ENCODE measurements around the gene COQ4. TPM values are rescaled to one million over a fixed set of nuclear protein-coding genes. Genes with fewer than 3 reads are reported as not detected.

COQ4 gene
- polyA plus RNA-seq, 1 of the 3 experiments (the other 2 are of a cell fraction) = 57.2 TPM

GRCh38 chr9:128361986-128362646 lies 39.5 kb downstream of the COQ4 start (continued):
- TF ChIP-seq MAX (IDR thresholded peaks at IDR 0.05; ENCODE audit: low read depth) = peak; percentile 54; the same call in 1 of the 2 replicates
- no peak for TF ChIP-seq TAF1 (IDR thresholded peaks at IDR 0.05; ENCODE audit: borderline replicate concordance, low read depth, low read length)
- TF ChIP-seq FOSL2 (IDR thresholded peaks at IDR 0.05; ENCODE audit: borderline replicate concordance, low read depth) = no peak
- TF ChIP-seq USF1 (IDR thresholded peaks at IDR 0.05; ENCODE audit: borderline replicate concordance, low read depth) = no peak; the same call in 1 of the 2 replicates
- no peak for TF ChIP-seq PBX3 (IDR thresholded peaks at IDR 0.05)
- TF ChIP-seq NFIC (IDR thresholded peaks at IDR 0.05; ENCODE audit: borderline replicate concordance) = peak; percentile 33; the same call in 1 of the 2 replicates
- no peak for TF ChIP-seq GABPA (IDR thresholded peaks at IDR 0.05; ENCODE audit: low read depth)
- TF ChIP-seq RFX5 (IDR thresholded peaks at IDR 0.05; ENCODE audit: low read length) = no peak
- peak; percentile 44; the same call in 1 of the 2 replicates for TF ChIP-seq MXI1 (IDR thresholded peaks at IDR 0.05; ENCODE audit: low read depth, low read length)
- no peak; the same call in 1 of the 2 replicates for TF ChIP-seq NRF1 (IDR thresholded peaks at IDR 0.05; ENCODE audit: low read depth, low read length)

- WGBS (ENCODE audit: low lambda C conversion rate) = 83% methylated on average over 2 of the region's 3 CpGs
- Histone ChIP-seq H3K36me3 (replicated peaks in 1 of 2; ENCODE audit: control insufficient read depth in 1 of 2, insufficient read depth in 2 of 2, low read length in 1 of 2) (no peaks in the 10 kb centered on the region), H3K9me2 (no peaks in the 10 kb centered on the region), H3K4me2 (peak overlapping the region; percentile 87; the same call in 1 of the 2 replicates), H3K4me3 (ENCODE audit: low read depth in 2 of 2, low read length in 1 of 2) (no peak overlapping the region), H3F3A (replicated peaks; ENCODE audit: insufficient read depth) (peaks cover 12% of the 10 kb centered on the region), H4K20me1 (ENCODE audit: insufficient read depth) (no peaks in the 10 kb centered on the region), H3K9ac (no peak overlapping the region), H3K27ac (ENCODE audit: low read depth in 2 of 2, low read length in 1 of 2) (peak overlapping the region in 1 of 2 experiments; percentile 29; a peak in 1 of 4 replicates), H3K27me3 (ENCODE audit: insufficient read depth) (no peaks in the 10 kb centered on the region), H3K79me2 (ENCODE audit: insufficient read depth) (no peaks in the 10 kb centered on the region), H2AFZ (ENCODE audit: low read depth) (no peak overlapping the region), H3K4me1 (ENCODE audit: control insufficient read depth in 1 of 2, insufficient read depth in 2 of 2, low read depth in 1 of 2, low read length in 1 of 2) (peaks cover 7 to 8% of the 10 kb centered on the region in 2 experiments; a peak in 2 of 4 replicates), H3K9me3 (no peaks in the 10 kb centered on the region)
- POLR2A ChIA-PET = interaction anchor here (1.8 to 2.7 kb wide), 2 partner anchors 8 to 57 kb away, joined by 7 to 11 read pairs; partner anchors contain the start of genes CERCAM and URM1
- CTCF ChIA-PET = interaction anchor here (0.6 to 4.1 kb wide), 31 partner anchors 9 to 241 kb away, joined by 3 to 113 read pairs (median 4); partner anchors contain the start of genes CERCAM, ODF2 and URM1
- no peak for TF ChIP-seq TAF1 (IDR thresholded peaks at IDR 0.05; ENCODE audit: borderline replicate concordance, low read depth, low read length)
- TF ChIP-seq IRF3 (IDR thresholded peaks at IDR 0.05; ENCODE audit: low read depth, low read length) = no peak
- no peak for TF ChIP-seq RXRA (IDR thresholded peaks at IDR 0.05; ENCODE audit: borderline replicate concordance, low read depth)
- no peak for TF ChIP-seq RAD21 (IDR thresholded peaks at IDR 0.05; ENCODE audit: low read length)
- TF ChIP-seq SMC3 (IDR thresholded peaks at IDR 0.05; ENCODE audit: low read depth, low read length) = no peak
- no peak for TF ChIP-seq MAX (IDR thresholded peaks at IDR 0.05; ENCODE audit: low read depth)
- no peak for TF ChIP-seq REST (IDR thresholded peaks at IDR 0.05; ENCODE audit: low read depth, low read length)
- TF ChIP-seq FOSL2 (IDR thresholded peaks at IDR 0.05; ENCODE audit: borderline replicate concordance, low read depth) = no peak
- no peak for TF ChIP-seq EP300 (IDR thresholded peaks at IDR 0.05; ENCODE audit: borderline replicate concordance in 1 of 2, low read depth in 1 of 2, low read length in 1 of 2)
- TF ChIP-seq FOXJ3 (CRISPR knock-in tag; IDR thresholded peaks at IDR 0.05) = no peak
- TF ChIP-seq GABPA (IDR thresholded peaks at IDR 0.05; ENCODE audit: low read depth) = no peak
- no peak for TF ChIP-seq GATA2 (CRISPR knock-in tag; IDR thresholded peaks at IDR 0.05)
- no peak for TF ChIP-seq USF1 (IDR thresholded peaks at IDR 0.05; ENCODE audit: borderline replicate concordance, low read depth)
- no peak for TF ChIP-seq POLR2AphosphoS5 (IDR thresholded peaks at IDR 0.05; ENCODE audit: low read depth, low read length)
- TF ChIP-seq NFIC (IDR thresholded peaks at IDR 0.05; ENCODE audit: borderline replicate concordance) = no peak
- DNase-seq = no peak
Observed at GRCh38 chr9:128362774-128363173, 40.1 kb downstream of the COQ4 start.

Measured in SK-N-SH (cell line).